ENCODE results near the gene FAM135A.
"Not testable (repeated sequence)": the region's sequence is repeated elsewhere in the genome, so short reads cannot be mapped to it uniquely, and the experiment has no call there.

FAM135A gene

DNA sequence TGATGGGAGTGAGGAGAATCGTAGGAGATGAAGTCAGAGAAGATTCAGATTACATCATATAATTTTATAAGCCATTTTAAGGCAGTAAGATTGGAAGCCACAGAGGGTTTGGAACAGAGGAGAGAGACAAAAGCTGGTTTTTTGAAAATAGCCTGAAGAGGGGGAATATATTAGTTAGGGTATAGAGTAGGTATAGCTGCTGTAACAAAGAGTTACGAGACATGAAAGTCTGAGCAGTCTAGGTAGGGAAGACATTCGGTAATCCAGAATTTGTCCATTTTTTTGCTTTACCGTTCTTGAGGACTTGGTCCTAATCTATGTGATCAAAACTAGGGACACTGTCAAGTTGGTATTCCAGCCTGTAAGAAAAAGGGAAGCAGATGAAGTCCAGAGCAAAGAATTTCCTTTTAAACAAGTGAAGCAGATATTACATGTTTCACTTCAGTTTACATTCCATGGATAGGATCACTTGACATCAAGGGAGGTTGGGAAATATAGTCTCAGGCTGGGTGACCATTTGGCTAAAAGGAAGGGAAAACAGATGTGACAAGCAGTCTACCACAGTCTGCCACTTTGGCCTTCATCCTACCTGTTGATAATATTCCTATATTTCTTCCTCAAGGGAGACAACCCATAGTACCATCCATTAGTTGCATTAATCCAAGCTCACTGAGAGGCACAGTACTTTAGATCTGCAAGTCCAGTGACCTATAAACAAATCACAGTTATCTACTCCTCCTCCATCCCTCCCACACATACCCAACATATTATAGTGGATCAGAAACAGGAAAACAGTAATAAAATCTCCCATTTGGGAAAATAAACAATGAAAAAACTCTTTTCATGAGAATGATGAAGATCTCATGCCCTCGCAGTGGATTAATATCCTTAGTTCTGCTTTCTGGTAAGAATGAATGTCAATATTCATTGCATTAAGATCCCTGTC, 10.2 kb downstream of the FAM135A start:
- TF ChIP-seq, protein P1, sequence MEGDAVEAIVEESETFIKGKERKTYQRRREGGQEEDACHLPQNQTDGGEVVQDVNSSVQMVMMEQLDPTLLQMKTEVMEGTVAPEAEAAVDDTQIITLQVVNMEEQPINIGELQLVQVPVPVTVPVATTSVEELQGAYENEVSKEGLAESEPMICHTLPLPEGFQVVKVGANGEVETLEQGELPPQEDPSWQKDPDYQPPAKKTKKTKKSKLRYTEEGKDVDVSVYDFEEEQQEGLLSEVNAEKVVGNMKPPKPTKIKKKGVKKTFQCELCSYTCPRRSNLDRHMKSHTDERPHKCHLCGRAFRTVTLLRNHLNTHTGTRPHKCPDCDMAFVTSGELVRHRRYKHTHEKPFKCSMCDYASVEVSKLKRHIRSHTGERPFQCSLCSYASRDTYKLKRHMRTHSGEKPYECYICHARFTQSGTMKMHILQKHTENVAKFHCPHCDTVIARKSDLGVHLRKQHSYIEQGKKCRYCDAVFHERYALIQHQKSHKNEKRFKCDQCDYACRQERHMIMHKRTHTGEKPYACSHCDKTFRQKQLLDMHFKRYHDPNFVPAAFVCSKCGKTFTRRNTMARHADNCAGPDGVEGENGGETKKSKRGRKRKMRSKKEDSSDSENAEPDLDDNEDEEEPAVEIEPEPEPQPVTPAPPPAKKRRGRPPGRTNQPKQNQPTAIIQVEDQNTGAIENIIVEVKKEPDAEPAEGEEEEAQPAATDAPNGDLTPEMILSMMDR (IDR thresholded peaks at IDR 0.05; ENCODE audit: insufficient read depth, low read depth, low read length, missing control alignments): no peak
- DNase-seq (ENCODE audit: low read depth): no peak
- no peak overlapping the region for H3K4me3 ChIP-seq (ENCODE audit: low read length)

DNA sequence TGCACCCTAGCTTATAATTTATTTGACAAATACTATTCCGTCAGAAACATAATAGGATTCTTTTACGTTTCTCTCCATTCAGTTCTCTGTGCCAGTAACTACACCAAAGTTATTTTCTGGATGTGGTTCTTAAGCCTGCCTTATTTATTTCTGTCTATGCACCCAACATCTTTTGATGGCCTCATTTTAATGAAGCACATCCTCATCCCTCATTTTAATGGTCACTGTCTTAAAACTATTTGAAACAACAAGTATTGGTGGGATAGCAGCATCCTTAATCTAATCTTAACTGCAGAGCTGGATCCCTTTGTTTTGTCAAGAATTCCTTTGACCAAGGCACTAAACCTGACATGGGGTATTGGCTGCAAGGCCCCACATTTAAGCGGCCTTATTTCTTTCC, 11.0 kb downstream of the FAM135A start:
- no peak for DNase-seq (ENCODE audit: low read depth)
- H3K4me3 ChIP-seq (ENCODE audit: low read length): no peak overlapping the region
- TF ChIP-seq, protein P1 (IDR thresholded peaks at IDR 0.05; ENCODE audit: insufficient read depth, low read depth, low read length, missing control alignments): no peak

DNA sequence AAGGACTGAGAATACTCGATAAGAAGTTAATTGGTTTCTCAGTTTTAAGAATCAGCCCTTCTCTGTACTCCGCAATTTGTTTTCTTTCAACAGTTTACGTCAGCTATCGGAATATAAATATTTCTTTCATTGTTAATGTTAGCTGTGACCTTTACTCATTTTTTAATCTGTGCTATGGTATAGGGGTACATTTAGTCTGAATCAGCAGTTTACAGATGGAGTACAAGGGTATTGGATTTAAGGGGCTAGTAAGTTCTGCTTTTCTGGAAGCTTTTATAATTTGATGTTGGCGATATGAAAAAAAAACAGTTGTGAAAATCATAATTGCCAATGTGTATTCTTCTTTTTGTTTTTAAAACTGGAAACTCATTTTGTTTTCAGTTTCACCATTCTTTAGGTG, 23.0 kb downstream of the FAM135A start:
- TF ChIP-seq, protein P1 (IDR thresholded peaks at IDR 0.05; ENCODE audit: insufficient read depth, low read depth, low read length, missing control alignments): no peak
- DNase-seq (ENCODE audit: low read depth): no peak
- no peak overlapping the region for H3K4me3 ChIP-seq (ENCODE audit: low read length)

DNA sequence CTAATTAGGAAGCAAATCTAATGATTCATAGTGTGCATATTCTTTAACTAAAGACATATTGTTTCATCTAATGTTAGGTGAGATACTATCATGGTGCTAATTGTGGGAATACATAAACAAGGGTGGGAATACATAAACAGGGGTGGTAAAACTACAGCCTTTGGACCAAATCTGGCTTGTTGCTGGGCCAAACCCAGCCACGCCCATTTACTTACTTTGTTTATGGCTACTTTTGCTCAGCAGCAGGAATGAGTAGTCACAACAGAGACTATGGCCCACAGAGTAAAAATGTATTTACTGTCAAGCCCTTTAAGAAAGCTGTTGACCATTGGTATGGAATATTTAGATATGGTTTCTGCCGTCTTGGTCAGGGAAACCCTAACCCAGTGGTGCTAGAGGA, 31.7 kb downstream of the FAM135A start:
- TF ChIP-seq, protein P1 (IDR thresholded peaks at IDR 0.05; ENCODE audit: insufficient read depth, low read depth, low read length, missing control alignments): no peak
- no peak for DNase-seq (ENCODE audit: low read depth)
- H3K4me3 ChIP-seq (ENCODE audit: low read length): no peak overlapping the region

DNA sequence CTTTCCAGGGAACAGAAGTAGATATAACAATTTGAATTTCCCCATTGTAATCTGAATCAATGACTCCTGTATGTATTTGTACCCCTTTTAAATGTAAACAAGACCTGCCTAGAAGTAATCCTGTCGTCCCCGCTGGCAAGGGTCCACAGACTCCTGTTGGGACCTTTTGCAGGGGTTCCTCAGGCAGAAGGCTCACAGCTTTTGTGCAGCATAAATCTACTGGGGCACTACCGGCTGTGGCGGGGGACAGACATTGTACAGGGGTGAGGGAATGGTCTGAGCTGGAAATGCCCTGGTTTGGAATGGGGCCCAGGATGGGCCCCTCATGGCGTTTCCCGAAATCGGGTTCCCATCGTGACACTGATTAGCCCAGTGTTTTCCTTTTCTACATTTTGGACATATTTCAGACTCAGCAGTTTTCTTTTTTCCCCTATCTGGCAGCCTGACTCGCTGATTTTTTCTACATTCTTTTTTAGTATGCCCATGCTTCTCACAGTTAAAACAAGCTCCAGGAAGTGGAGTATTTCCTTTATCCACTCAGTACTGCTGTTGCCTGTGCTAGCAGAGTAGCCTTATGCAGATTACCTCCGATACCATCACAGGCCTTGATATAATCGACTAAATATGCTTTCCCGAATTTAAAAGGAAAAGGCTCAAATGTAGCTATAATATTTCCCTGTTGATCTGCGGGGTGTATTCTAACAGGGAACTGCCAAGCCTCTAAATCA, 34.2 kb downstream of the FAM135A start:
- DNase-seq (ENCODE audit: low read depth); H3K4me3 ChIP-seq (ENCODE audit: low read length): not testable (repeated sequence)

DNA sequence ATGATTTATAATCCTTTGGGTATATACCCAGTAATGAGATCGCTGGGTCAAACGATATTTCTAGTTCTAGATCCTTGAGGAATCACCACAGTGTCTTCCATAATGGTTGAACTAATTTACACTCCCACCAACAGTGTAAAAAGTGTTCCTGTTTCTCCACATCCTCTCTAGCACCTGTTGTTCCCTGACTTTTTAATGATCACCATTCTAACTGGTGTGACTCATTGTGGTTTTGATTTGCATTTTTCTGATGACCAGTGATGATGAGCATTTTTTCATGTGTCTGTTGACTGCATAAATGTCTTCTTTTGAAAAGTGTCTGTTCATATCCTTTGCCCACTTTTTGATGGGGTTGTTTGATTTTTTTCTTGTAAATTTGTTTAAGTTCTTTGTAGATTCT, 40.6 kb downstream of the FAM135A start:
- not testable (repeated sequence) for DNase-seq (ENCODE audit: low read depth)

DNA sequence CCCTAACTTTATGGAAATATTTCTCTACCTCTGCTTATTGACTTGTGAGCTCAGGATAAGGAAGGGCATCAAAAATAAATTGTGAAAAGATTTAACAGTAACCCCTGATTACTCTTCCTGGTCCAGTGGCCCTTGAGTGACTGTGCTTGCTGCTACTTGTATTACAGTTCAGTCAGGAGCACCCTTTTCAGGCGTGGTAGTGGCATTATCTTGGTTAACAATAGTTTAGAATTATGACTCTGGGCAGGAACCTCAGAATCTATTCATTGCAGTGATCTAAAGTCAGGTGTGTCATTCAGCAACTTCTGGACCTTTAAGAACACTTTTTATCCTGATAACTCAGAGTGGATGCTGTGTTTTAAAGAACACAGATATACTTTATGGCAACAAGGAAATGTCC, 43.4 kb downstream of the FAM135A start:
- peak; percentile 8 for DNase-seq (ENCODE audit: low read depth)
- H3K4me3 ChIP-seq (ENCODE audit: low read length): no peak overlapping the region
- TF ChIP-seq, protein P1 (IDR thresholded peaks at IDR 0.05; ENCODE audit: insufficient read depth, low read depth, low read length, missing control alignments): no peak

More for the DNA sequence above, 40.6 kb downstream of the FAM135A start:
- not testable (repeated sequence) for H3K4me3 ChIP-seq (ENCODE audit: low read length)

Measured in epithelial cell of esophagus (primary cell).